SW480 (cell line): ENCODE data around the gene XXYLT1.
A peak's percentile ranks its signal among the peaks of the same experiment; 100 is the strongest.
"Not testable (repeated sequence)": the region's sequence is repeated elsewhere in the genome, so short reads cannot be mapped to it uniquely, and the experiment has no call there.

Experiments used
- DNase-seq: peaks from one replicate; pipeline ENCODE4 v3.0.0-alpha.2; 2016; ENCODE audit warnings: low spot score

Gene XXYLT1, protein sequence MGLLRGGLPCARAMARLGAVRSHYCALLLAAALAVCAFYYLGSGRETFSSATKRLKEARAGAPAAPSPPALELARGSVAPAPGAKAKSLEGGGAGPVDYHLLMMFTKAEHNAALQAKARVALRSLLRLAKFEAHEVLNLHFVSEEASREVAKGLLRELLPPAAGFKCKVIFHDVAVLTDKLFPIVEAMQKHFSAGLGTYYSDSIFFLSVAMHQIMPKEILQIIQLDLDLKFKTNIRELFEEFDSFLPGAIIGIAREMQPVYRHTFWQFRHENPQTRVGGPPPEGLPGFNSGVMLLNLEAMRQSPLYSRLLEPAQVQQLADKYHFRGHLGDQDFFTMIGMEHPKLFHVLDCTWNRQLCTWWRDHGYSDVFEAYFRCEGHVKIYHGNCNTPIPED

DNA sequence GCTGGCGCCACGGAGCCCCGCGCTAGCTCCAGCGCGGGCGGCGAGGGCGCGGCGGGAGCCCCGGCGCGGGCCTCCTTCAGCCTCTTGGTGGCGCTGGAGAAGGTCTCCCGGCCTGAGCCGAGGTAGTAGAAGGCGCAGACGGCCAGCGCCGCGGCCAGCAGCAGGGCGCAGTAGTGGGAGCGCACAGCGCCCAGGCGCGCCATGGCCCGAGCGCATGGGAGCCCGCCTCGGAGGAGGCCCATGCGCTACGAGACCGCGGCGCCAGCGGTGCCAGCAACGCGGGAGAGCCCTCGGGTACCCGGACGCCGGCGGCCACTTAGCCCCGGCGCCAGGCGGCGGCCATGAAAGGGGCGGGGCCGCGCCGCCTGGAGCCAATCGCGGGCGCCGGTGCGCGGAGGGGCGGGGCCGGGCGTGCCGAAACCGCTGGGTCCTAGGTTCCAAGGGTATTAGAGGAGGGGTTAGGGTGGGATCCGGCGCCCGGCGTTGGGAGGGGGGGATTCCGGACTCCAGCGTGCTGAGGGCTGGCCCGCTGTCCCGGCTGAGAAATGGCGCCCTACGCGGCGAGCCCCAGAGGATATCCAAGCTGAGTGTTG, at the start of gene XXYLT1:
TSS of gene XXYLT1 (minus strand) at position 343 of the 593 bp plus-strand sequence. CDS start at position 242, 101 bp downstream.
- DNase-seq, result peak; percentile 88

DNA sequence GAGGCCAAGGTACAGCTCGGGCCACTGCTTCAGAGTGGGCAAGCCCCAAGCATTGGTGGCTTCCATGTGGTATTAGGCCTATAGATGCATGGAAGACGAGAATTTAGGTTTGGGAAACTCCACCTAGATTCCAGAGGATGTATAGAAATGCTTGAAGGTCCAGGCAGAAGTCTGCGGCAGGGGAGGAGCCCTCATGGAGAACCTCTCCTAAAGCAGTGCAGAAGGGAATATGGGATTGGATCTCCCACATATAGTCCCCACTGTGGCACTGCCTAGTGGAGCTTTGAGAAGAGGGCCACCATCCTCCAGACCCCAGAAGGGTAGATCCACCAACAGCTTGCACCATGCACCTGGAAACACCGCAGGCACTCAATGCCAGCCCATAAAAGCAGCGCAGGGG, 48.1 kb upstream of the XXYLT1 start:
- no peak for DNase-seq

DNA sequence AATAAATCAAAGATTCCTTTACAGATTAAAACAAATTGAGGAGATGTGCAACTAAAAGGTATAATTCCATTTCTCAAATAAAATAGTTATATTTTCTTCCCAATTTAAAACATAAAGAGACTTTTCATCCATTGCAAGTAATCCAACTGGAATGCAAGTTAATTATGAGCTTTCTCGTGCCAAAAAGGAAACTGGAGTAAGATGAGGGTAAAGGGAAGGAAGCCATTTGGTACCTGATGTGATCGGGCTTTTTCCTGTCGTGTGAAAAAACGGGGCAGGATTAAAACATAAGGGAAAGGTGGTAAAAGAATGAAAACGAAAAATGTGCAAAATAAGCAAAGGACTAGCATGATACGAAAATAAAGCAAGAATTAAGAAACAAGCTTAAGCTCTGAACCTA, 41.8 kb upstream of the XXYLT1 start:
- no peak for DNase-seq

DNA sequence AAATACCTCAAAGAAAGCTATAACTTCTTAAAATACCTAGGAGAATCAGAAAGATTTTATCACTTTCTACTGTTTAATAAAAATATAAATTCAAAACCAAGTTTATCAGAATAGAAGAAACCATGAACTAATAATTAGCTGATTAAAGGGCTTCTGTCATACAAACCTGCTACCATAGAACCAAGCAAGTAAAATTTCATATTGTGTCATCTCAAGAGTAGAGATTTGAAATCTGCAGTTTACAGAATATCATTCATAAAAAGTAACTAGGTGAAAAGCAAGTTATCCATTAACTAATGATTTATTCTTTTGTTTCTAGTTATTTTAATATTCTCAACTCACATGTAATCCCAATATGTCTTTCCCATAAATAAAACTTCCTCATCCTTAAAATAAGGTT, 36.8 kb upstream of the XXYLT1 start:
- peak; percentile 22 for DNase-seq

DNA sequence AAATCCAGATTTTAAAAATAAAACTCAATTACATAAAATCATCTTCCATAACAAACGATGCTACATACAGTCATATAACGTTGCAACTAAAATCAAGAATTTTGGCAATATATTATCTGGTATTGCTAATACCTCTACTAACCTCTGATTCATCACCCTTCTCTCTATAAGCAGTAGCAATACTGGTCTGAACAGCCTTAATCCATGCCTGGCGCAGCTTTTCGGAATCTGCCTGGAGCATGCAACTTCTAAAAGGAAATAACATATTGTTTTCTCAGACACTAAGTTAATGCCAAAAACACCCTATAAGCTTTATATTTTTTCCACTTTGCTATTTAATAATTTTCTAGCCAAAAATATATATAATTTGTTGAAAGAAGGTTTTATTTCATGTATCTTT, 35.4 kb upstream of the XXYLT1 start:
- no peak for DNase-seq

DNA sequence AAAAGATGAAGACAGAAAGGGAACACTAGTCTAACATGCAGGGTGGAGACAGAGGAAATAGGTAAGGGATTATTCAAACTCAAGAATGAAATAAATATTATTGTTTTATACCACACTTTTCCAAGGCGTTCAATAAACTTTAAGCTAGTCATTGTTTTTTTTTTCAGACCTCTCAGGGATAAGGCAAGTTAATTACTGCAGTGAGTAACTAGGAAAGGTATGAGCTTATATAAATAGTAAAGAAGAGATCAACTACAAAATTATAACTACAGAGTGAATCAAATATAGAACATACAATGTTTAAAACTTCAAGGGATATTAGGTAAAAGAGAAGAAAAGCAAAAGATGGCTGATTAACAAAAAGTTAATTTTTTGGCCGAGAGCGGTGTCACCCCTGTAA, 31.5 kb upstream of the XXYLT1 start:
- DNase-seq, result no peak

DNA sequence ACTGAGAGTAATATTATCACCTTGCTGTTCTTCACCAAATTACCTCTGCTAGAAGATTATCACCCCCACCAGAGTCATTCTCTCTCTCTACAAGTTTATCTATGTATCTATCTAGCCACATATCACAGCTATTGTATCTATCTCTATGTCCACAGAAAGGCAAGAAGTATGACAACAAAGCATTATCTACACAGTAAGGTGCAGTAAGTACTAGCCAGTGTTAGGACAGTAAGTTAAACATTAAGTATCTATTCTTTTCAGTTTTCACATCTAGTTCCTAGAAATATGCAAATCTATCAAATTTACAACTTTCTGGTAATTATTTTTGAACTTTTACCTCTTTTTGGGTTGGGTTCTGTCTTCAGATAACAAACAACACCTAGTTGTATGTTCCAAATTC, 26.5 kb upstream of the XXYLT1 start:
- no peak for DNase-seq

DNA sequence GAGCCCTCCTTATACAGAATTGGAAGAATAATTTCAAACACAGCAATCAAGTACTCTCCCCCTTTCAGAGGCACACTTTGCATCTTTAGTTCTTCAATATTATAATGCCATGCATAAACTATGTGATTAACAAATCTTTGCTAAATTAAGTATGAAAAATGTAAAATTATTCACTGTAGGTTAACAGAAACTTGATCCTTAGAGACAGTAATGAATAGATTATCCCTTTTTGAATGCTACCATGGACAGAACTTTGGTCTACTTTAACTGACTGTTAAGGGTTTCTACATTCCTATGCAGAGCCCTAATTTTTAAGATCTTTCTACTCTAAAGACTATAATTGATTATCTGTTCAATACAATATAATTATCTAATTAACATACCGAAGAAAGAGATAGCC, 25.7 kb upstream of the XXYLT1 start:
- DNase-seq, result no peak

DNA sequence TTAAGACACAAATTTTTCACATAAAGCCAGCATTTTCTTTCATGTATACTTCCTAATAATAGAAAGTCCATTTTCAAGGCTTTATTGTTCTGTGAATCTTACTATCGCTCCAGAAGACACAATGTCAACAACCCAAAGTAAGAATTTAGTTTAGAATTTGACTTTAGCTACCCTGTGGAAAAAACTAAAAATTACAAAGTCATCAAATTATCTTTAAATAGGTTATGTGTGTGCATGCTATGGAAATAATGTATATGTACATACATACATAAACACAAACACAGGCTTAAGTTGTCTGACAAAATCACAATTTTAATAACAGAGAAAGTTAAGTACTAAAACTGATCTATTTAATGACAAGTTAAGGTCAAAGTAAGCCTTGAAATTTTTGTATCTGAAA, 20.2 kb upstream of the XXYLT1 start:
- no peak for DNase-seq

DNA sequence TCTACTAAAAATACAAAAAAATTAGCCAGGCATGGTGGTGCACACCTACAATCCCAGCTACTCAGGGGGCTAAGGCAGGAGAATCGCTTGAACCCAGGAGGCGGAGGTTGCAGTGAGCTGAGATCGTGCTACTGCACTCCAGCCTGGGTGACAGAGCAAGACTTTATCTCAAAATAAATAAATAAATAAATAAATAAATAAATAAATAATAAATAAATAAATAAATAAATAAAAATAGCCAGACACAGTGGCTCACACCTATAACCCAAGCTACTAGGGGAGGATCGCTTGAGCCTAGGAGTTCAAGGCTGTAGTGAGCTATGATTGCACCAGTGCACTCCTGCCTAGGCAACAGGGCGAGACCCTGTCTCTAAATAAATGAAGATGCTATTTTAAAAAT, 19.7 kb upstream of the XXYLT1 start:
- DNase-seq, result not testable (repeated sequence)

DNA sequence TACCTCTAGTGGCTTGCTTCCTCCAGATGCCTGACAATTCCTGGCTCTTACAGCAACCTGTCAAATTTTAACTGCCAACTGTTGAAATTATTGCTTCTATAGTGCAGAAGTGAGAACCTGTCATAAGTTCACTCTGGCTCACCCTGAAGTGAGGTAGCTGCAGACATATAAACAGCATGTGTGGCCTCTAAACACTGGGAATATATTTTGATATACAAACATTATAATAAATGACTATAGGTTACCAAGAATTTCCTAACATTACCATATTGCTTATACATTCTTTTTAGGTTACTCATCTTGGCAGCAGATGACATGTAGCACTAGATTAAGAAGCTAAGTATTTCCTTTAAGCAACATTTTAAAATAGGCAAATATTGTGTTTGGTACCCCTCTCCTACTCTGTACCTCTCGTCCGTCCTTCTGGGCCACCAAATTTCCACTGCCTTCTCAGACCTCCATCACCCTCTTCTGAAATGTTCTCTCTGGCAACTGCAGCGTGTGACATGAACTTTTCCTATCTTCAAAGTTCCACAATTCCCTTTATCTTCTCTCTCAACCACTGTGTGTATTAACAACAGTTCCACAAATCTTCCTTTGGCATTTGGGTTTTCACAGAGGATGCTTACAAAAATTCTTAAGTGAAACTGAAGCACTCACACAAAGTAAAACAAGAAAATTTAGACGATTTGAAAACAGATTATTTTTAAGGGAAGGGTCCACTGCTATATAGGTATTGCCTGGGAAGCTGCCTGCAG, 15.3 kb upstream of the XXYLT1 start:
- DNase-seq, result peak; percentile 28

DNA sequence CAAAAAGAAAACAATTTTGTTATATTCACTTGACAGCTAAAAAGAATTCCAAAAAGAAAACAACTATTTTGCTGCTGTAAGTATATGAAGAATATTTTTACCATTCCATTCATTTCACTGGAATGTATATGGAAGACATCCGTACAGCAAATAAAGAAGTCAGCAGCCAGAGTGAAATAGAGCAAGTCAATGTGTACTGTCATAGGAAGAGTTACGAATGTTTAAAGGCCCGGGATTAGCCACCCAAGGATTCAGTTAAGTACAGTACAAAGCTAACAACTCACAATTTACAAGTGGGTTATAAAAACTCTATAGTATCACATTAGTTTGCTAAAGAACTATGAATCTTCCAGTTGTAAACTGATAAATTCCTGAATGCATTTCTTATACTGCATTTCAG, 14.4 kb upstream of the XXYLT1 start:
- no peak for DNase-seq

DNA sequence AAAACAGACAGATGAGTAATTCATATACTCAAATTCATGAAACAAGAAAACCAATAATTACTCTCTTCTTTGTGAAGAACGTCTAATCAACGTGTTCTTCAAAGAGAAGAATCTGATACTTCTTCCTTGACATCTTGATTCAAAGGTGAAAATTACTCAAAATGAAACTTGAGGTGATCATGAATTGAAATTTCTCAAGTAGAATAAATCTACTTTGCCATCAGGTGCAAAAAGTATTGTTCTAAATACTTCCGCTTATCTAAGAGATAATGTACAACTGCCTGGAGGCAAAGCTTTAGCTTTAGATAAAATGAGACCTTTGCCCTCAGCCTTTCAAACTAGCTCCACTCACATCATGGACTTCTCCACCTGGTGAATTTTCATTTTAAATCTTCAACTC, 13.9 kb upstream of the XXYLT1 start:
- DNase-seq, result no peak

DNA sequence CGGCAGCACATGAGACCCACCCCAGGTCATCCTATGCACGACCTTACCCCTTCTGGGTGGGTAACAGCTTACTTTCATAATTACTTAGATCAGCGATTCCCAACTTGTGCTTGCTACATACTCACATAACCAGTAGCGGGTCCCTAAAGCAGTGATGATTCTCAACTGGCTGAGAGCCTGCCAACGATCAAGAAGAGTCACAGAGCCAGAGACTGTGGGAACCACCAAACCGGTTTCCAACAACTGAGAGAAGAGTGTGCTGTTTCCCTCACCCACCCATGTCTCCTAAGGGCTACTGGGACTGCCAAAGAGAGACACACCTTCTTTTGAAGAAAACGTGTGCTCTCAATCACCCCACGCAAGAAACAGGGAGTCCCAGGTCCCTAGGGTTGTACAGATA, 12.0 kb upstream of the XXYLT1 start:
- DNase-seq, result no peak

DNA sequence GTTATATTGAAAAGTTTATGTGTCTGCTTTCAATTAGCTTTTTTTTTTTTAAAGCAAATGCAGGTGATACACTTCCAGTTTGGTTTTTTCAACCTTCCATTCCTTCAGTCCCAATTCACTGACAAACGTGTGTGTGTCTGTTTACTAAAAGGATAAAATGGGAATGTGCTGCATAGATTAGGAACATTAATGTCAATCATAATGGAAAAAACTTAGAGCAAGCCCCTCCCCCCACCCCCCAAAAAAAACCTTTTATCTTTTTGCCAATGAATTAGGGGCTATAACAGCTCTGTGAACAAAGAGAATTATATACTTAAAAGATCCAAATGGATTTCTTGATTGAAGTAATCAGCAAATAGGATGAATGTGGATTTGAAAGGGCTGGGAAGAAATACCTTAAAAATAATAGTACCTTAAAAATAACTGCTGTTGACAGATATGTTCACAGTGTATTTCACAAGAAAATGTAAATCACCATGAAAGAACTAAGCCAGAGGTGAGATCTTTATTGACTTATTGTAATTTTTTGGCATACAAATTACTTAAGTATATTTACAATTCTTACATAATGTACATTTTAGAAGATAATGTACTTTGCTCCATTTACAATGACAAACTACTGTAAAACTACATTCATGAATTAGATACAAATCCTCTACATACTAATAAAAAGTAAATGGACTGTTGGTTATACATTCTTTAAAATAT, 3.5 kb upstream of the XXYLT1 start:
- DNase-seq, result no peak

DNA sequence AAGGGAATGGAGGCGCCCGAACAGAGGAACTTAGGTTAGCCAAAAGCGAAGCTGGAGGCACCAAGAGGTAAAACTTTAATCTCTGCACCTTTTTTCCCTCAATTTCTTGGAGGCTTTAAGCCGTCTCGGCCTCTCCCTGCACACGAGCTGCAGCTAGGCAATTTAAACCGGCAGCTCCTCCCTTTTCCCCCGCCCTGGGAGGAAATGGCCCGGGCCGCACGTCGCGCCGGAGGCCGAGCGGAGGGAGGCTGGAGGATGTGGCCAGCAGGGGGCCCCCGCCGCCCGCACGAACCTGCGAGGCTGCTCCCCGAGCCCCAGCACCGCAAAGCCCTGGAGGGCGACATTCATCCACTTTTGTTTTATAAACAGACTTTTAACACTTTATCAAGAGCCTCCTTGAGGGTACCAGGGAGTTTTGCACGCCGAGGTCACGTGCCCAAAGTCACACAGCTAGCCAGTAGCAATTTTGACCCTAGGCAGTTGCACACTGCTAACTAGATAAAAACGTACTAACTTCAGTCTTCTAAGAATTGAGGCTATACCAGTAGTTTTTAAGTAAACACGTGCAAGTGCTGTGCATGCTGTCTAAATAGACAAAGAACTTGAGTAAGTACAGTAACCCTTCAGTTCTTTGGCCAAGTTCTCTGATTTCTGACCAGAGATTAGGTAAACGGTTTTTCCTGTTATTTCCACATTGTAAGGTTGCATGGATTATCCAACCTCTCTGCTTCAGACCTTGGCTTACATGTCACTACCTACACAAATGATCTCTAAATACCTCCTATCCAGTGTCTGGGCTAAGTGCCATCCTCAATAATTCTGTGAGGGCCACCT, 668 bp upstream of the XXYLT1 start:
- DNase-seq, result peak; percentile 83

DNA sequence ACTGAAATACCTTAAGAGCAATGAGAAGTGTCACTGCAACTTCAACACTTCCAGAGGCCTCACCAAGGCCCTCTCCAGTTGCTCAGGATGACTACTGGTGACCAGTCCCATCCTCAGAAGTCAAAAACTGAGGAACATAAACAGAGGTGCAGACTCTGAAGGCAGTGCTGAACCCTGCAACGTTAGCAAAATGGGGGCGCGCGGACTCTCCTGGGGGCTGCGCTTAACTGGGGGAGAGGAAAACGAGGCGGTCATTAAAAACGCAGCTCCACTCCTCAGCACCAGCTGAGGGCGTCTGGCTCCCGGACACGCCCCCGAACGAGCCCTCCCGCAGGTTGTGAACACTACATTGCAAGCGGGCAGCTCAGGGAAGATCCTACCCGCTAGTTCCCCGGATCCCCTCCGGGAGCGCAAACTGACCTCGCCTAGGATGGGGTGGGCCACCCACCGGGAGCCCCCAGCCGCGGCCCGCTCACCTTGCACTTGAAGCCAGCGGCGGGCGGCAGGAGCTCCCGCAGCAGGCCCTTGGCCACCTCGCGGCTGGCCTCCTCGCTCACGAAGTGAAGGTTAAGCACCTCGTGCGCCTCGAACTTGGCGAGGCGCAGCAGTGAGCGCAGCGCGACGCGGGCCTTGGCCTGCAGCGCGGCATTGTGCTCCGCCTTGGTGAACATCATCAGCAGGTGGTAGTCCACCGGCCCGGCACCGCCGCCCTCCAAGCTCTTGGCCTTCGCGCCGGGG, 711 bp downstream of the XXYLT1 start:
- DNase-seq, result peak; percentile 63

DNA sequence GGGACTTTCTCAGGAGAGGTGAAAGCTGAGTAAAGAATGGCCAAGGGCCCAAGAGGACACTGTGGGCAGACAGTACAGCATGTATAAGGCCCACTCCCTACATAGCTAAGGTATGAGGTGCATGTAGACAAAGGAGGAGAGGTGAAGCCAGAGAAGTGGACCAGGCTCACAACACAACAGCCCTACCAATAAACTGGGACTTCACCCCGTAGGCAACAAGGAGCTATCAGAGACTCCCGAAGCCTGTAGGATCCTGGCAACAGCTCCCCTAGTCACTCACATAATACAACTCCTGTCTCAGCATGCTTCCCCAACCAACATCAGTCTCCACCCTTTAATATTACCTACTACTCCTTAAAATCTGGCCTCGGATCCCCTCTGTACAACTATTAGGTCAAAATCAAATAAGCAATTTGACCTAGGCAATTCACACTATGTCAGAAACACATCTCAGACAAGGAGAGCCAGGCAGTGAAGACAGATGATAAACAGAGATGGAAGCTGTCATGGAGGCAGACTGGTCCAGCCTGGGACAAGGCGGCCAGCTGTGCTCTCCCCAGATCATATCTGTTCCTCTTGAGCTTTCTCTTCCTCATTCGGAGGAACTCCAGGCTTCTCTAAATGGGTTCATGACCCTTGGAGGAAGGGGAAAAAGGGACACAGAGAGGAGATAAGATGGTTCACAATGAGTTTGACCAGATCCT, 1.4 kb downstream of the XXYLT1 start:
- no peak for DNase-seq

DNA sequence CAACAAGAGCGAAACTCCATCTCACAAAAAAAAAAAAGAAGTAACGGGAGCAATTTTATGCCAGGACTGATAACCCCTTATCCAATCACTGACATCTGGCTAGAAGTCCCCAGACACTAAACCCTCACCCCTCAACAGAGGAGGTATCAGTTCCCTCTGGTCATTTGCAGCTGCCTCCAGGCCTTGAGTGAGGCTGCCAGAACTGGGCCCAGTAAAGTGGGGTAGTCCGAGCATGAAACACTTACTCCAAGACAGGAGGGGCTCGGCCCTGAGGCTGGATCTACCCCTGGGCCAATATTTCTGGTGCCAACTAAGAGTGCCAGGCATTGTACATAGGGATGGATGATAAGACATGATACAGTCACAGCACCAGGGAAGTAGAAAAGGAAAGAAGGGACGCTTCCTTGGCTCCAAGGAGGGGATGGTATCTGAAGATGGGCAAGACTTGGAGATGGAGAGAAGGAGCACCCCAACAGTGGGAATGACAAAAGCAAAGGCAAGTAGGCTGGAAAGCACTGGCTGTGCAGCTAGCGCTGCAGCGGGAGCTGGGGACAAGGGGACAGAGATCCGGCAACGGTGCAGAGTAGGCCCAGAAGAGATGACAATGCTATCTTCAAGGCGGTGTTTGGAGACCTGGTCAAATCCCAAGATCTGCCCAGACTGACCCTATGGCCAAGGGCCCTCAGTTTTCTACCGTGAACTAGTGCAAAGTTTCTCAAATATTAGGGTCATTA, 2.2 kb downstream of the XXYLT1 start:
- DNase-seq, result no peak

DNA sequence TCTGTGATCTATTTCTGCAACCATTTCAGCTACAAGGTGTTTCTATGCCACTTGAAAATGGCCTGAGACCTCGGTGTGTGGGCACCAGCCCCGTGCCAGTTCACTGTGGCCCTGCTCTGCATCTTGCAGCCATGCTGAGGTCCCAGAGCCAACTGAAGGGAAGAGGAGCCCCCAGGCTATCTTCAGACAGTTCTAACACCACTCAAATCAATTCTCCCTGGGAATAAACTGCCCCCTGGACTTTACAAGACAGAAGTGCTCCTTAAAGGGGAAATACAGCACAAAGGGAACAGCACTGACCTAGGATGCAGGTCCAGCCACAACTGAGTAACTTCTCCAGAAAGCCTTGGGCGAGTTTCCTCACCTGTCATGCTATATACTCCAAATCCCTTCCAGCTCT, 3.9 kb downstream of the XXYLT1 start:
- no peak for DNase-seq
